Ramos (cell line): Measurements from ENCODE around the gene TOP3A.
"Not testable (repeated sequence)": the region's sequence is repeated elsewhere in the genome, so short reads cannot be mapped to it uniquely, and the experiment has no call there.

Experiments used
- in situ Hi-C: fragments of 300-500 bp; cut with MboI; formaldehyde crosslinking; loops from one replicate; pipeline ENCODE4 v1.14.3; 2022; ENCODE audit warnings: low sequenced_read_pairs; ENCODE audit not compliant: unreplicated experiment

Gene TOP3A

DNA sequence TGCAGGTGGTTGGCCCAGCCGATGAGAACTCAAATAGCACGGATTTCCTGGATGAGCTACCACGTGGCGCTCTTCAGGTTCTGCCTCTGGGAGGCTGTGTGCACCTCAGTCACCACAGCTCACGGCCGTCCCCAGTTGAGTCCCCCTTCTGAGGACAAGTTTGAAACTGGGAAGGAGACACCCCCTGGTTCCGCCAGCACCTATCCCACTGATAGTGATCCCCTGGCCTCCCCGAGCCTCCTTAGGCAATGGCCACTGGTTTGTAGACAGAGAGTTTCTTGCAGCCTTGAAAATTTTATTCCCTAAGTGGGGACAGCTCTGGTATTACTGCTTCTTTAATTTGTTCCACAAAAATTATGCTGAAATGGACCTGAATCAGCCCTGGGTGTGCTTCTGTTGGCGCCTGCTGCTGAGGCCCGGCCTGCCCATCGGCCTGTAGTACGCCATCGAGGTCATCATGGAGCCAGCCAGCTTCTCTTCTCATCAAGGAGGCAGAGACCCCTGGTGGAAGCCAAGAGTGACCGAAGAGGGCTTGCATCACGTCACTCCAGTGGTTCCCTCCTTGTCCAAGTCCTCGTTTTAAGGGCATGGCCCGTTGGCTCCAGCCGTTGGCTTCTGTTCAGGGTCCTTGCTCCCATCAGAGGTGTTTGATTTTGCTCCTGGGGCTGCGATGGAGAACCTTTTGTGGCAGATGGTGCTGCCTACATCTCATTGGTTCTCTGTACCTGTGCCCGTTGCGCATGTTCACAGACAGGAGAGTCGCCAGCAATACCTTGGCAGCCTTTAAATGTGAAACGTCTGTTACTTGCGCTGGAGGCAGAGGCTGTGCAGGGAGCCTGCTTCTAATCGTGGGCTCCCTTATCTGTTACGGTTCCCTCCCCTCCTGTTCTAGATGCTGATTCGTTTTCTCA is 9.6 kb upstream of the TOP3A start:
- in situ Hi-C loops = no loop called here

DNA sequence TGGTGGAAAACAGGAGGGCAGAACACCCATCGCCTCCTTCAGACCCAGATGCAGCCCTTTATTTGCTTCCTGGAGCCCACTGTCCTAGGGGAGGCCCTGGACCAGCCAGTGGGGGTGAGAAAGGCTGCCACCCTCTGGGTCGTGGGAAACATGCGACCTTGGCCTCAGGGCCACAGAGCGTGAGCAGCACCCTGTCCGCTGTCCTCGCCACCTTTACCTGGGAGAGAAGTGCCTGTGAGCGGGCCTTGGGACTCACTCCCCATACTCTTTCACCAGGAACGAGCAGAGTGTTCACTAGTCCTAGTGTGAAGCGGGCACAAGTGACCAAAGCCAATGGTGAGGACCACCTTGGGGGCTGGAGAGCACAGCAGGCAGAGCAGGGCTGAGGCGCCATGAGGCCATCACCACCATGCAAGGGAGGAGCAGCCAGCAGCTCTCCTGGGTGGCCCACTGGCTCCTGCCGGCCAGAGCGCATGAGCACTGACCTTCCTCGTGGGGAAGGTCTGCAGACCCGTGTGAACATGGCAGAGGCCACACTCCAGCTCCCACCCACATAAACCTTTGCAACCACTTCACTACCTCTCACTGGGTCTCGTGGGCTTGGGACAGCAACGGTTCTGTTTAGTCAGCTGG is 8.8 kb upstream of the TOP3A start:
- in situ Hi-C loops = no loop called here

DNA sequence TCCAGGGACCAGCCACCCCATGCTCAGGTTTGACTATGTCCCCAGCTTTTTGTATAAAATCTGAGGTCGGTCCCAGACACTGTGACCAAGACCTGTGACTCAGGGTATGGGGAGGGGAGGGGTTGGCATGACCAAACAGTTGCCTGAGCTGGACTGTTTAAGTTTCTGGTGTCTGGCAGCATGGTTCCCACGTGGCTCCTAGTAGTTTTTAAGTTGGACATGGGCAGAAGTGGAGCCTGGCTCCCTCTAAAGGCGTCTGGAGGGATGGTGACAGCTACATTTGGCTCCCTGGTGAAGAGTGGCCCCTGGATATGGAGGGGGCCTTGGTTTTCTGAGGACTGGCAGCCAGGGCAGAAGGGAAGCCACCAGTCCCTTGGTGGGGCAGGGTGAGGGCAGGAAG is 8.2 kb upstream of the TOP3A start:
- in situ Hi-C loops = no loop called here

DNA sequence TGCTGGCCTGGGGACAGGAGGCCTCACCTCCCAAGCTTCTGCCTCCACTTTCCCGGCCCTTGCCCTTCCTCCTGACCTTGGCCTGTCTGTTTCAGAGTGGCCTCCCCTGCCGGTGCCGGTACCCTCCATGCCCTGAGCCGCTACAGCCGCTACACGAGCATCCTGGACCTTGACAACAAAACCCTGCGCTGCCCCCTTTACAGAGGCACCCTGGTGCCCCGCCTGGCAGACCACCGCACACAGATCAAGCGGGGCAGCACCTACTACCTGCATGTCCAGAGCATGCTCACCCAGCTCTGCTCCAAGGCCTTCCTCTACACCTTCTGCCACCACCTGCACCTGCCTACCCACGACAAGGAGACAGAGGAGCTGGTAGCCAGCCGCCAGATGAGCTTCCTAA is 7.7 kb upstream of the TOP3A start:
- in situ Hi-C loops = no loop called here

DNA sequence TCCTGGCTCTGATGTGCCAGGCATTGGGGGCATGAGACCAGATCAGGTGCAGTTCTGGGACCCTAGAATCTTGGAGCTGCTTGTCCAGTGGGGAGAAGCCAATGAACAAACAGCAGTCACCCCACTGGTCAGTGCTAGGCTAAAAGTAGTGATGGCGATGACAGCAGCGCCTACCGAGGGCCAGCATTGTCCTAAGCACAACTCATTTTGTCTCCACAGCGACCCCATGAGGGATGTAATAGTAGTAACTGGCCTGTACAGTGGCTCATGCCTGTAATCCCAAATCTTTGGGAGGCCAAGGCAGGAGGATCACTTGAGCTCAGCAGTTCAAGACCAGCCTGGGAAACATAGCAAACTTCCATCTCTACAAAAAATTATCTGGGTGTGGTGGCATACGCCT is 6.5 kb upstream of the TOP3A start:
- in situ Hi-C loops = no loop called here

DNA sequence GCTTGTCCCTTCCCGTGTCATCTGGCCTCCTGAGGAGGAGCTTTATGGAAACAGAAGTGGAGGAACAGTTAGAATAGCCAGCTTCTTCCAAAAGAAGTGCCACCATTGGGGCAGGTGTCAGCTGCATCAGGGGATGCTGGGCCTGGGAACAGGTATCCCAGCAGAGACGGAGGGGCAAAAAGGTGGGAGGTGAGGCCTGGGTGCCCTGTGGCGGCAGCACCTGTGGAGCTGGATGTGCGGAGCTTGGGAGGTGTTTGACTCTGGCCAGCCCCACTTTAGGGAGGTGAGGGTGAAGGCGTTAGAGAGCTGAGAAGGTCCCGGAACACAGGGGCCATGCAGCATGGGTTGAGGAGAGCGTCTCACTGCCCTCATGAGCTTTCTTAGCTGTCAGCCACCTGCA is 5.5 kb upstream of the TOP3A start:
- in situ Hi-C loops = no loop called here

DNA sequence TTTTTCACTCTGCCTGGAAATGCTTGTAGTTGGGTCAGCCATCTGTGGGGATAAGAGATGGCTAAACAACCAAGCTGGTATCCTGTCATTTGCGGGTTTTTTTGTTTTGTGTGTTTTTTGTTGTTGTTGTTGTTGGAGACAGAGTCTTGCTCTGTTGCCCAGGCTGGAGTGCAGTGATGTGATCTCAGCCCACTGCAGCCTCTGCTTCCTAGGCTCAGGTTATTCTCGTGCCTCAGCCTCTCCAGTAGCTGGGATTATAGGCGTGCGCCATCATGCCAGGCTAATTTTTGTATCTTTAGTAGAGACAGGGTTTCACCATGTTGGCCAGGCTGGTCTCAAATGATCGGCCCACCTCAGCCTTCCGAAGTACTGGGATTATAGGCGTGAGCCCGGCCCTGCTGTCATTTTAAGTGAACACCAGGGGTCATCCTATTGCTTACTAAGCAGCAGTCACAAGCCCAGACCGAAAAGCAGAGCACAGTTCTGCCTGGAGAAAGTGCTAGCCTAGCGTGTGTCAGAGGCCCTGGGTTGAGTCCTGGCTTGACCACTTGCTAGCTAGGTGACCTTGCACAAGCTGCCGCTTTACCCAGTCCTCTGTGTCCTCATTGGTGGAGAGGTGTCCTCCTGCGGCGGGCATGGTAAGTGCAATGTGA is 4.9 kb upstream of the TOP3A start:
- in situ Hi-C loops = no loop called here

DNA sequence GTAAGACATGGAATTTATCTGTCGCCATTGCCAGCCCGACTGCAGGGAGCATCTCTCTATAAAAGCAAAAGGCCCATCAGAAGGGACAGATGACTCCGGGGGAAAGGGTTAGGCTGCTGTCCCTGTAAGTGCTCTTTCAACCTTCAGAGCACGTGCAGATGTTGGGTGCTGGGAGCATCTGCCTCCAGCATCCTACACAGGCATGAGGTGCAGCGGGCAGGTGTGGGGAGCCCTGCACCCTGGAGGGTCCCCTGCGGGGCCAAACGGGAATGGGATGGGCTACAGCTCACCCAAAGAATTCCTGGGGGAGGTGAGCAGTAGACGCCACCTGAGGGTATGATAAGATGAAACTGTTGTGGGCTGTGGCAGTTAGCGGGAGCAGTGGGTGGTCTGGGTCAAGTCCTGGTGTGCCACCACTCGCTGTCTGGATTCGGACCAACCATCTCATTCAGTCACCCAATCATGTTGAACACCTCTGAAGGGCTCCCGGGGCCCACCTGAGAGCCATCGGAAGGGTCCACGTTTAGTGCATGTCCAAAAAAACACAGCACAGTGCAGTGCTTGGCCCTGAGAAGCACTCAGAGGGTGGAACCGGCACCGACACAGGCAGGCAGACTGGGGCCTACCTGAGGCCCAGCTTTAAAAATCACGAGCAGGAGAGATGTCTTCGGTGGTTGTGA is 4.1 kb upstream of the TOP3A start:
- in situ Hi-C loops = no loop called here

DNA sequence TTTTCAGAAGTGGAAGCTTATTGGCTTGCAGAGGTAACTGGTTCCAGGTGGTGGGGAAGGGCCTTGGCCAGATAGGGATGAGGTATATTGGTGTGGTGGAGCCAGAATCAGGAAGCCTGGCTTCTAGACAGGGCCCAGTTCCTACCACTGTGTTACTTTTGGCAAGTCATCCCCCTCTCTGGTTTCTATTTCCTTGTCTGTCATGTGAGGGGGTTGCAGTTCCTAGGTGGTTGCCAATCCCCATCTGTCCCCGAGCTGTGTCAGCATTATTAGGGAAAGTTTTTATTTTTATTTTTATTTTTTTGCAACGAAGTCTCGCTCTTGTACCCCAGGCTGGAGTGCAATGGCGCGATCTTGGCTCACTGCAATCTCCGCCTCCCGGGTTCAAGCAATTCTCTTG is 3.3 kb upstream of the TOP3A start:
- in situ Hi-C loops = no loop called here

DNA sequence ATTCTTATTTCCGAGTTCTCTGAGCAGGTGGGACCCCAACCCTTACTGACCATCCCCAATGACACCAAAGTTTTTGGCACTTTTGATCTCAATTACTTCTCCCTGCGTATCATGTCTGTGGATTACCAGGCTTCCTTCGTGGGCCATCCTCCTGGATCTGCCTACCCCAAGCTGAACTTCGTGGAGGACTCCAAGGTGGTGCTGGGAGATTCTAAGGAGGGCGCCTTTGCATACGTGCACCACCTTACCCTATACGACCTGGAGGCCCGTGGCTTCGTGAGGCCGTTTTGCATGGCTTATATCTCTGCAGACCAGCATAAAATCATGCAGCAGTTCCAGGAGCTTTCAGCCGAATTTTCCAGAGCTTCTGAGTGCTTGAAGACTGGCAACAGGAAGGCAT is 1.2 kb upstream of the TOP3A start:
- in situ Hi-C loops = no loop called here

DNA sequence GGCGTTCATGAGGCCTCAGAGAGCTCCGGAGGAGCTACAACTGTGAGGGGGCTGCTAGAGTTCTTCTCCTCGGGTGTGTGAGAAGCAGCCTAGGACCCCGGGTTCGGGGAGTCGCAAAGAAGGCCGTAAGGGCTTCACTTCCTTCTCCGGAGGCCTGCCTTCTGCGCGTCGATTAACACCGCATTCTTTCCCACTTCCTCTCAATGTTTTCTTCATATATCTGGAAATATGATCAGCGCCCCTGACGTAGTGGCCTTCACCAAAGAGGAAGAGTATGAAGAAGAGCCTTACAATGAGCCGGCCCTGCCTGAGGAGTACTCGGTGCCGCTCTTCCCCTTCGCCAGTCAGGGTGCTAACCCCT is 748 bp upstream of the TOP3A start:
- in situ Hi-C loops = no loop called here

DNA sequence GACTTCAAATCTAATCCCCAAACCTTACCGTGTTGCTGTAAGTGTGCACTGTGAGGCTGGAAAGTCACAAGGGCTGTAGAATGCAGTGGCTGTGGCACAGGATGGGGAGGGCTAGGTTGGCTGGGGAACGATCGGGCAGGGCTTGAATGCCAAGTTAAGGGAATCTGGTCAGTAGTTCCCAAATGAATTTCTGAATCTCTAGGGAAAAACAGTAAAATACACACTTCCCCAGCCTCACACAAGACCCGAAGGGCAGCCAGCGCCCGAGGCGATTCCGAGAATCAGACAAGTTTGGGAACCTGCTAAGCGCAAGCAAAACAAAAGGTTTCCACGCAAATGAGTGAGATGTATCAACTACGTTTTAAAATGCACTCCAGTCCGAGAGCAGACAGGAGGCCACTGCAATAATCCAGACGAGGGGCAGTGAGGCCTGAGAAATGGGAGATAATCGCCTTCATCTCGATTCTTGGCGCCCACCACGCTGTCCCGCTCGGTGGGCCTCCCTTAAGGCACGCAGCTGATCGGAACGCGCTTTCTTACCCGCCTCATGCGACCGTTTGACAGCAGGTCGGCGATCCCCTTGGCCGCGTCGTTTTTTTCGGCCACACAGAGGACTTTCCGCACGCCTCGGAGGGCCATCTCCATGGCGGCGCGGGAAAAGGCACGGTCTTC is 599 bp downstream of the TOP3A start:
- in situ Hi-C loops = no loop called here

DNA sequence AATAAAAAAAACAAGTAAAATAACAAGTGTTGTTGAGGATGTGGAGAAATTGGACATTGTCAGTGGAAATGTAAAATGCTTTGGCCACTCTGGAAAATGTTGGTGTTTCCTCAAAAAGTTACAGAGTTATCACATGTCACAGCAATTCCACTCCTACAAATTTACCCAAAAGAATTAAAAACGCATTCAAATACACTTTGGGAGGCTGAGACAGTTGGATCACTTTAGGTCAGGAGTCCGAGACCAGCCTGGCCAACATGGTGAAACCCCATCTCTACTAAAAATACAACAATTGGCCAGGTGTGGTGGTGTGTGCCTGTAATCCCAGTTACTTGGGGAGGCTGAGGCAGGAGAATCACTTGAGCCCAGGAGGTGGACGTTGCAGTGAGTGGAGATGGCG is 5.6 kb downstream of the TOP3A start:
- in situ Hi-C loops = no loop called here

DNA sequence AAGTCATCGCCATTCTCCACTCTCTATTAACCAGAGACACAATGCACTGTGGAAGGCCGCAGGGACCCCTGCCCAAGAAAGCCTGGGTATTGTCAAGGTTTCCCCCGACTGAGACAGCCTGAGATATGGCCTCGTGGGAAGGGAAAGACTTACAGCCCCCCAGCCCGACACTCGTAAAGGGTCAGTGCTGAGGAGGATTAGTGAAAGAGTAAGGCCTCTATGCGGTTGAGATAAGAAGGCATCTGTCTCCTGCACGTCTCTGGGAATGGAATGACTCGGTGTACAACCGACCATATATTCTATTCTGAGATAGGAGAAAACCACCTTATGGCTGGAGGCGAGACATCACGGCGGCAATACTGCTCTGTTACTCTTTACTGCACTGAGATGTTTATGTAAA is 11.6 kb downstream of the TOP3A start:
- in situ Hi-C loops = not testable (repeated sequence)

DNA sequence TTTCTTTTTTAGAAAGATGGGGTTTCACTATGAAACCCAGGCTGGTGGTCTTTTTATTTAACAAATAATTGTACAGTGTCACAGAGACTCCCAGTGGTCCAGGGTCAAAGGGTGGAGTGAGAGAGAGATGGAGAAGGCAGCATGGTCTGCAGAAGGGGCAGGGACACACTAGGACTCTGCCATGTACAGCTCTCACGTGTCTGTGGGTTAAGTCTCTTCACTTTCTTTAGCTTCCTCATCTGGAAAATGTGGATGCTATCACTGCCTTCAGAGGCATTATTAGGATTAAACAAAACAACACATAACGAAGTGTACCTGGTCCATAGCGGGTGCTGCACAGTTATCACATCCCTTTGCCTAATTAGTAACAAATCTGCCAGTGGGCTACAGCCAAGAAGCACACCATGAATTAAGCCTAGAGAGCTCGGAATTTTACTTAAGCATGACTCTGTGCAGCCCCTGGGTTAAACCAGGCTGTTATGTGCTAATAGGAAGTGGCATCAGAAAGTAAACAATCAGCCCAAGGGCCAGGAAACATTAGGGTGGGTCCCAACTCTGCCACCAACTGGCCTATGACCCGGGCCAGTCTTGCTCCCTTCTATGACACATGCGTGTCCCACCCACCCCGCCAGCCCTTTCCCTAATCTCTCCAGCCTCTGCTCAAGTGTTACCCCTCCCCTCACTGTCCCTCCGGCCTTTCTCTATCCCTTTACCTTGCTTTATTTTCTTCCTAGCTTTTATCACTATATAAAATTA is 13.9 kb downstream of the TOP3A start:
- in situ Hi-C loops = no loop called here

DNA sequence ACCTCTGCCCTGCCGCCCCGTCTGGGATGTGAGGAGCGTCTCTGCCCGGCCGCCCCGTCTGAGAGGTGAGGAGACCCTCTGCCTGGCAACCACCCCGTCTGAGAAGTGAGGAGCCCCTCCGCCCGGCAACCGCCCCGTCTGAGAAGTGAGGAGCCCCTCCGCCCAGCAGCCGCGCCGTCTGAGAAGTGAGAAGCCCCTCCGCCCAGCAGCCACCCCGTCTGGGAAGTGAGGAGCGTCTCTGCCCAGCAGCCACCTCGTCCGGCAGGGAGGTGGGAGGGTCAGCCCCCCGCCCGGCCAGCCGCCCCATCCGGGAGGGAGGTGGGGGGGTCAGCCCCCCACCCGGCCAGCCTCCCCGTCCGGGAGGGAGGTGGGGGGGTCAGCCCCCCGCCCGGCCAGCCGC is 16.7 kb downstream of the TOP3A start:
- in situ Hi-C loops = not testable (repeated sequence)

DNA sequence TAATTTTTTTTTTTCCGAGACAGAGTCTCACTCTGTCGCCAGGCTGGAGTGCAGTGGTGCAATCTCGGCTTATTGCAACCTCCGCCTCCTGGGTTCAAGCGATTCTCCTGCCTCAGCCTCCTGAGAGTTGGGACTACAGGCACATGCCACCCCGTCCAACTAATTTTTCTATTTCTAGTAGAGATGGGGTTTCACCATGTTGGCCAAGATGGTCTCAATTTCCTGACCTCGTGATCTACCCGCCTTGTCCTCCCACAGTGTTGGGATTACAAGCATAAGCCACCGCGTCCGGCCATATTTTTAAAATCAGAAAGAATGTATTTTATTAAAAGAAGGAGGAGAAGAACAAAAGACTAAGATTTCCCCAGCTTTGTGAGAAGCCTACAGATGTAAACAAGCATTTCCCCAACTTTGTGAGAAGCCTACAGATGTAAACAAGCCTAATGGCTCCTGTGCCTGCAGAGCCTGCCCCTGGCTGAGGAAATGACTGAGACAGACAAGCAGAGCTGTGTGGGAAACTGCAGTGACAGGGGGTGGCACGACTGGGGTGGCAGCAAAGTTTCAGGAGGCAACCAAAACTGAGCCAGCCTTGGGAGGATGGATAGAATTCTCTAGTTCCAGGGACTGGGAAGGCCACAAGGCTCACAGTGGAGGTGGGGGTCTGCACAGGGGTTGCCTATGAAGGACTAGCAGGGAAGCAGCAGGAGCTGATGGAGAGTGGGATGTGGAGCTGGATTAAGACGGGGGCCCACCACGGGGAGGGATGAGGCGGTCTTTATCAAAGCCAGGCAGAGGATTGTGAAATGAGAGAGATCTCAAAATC is 22.9 kb downstream of the TOP3A start:
- in situ Hi-C loops = no loop called here

DNA sequence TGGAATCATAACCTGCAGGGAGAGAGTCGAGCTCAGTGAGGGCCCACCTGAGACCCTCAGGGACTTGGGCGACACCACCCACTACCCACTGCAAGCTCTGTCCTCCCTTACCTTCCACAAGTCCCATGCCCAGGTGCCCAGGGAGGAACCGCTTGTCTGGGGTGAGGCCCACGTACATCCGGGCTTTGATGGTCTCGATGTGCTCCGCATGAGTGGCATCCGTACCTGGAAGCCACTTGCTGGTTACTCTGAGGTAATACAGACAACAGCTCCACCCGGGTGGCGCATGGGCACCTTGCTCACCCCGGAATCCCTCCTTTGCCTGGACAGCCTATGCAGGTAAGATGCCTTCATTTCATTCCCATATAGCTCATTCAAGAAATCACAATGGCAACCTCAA is 29.5 kb downstream of the TOP3A start:
- in situ Hi-C loops = no loop called here

DNA sequence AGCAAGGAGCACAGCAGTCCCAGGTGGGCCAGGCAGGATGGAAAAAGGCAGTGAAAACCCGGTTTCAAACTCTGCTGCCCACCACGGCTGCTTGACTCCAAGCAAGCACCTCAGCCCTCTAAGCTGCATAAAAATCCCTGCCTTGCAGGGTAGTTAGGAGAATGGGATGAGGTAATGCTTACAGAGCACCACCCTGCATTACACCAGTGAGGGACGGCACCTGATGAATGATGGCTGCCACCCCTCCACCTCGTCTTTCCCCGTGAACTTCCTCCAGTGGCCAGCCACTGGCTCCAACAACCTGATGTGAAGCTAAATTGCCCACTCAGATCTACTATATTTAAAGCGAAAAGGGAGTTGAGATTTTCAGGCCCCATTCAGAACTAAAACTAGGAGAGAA is 33.0 kb downstream of the TOP3A start:
- in situ Hi-C loops = no loop called here
